GM23338 (cell line): ENCODE data around the gene PLCH2.

Experiments used
- CREB1 ChIP-seq: fragments of 250-450 bp; sonication (Bioruptor Pico); IDR thresholded peaks from 2 replicates; pipeline ENCODE4 v1.5.0; 2020; ENCODE audit warnings: low read depth, mild to moderate bottlenecking, moderate library complexity
- CTCF ChIP-seq, 2 experiments: fragments of 200-600 bp in 1 of 2; sonication (generic) in 1 of 2; conservative IDR thresholded peaks; 2 replicates each; pipeline versions ENCODE4 v1.5.1 to v1.6.1; 2016 to 2017; ENCODE audit warnings: antibody characterized with exemption in 2 of 2, low read depth in 2 of 2, mild to moderate bottlenecking in 2 of 2, moderate library complexity in 1 of 2
- ETS1 ChIP-seq: IDR thresholded peaks from 2 replicates; pipeline ENCODE4 v1.6.1; 2016; ENCODE audit warnings: antibody characterized with exemption
- EZH2 ChIP-seq: fragments of 200-600 bp; sonication (generic); IDR thresholded peaks from one replicate; pipeline ENCODE4 v1.8.0; 2017; ENCODE audit warnings: antibody characterized with exemption, mild to moderate bottlenecking, low read depth; ENCODE audit not compliant: unreplicated experiment
- EZH2phosphoT487 ChIP-seq: fragments of 200-600 bp; sonication (generic); IDR thresholded peaks from one replicate; pipeline ENCODE4 v1.8.1; 2018; ENCODE audit warnings: antibody characterized with exemption; ENCODE audit not compliant: unreplicated experiment
- JUNB ChIP-seq: IDR thresholded peaks from one replicate; pipeline ENCODE4 v1.6.1; 2016; ENCODE audit warnings: antibody characterized with exemption; ENCODE audit not compliant: unreplicated experiment
- NANOG ChIP-seq: IDR thresholded peaks from 2 replicates; pipeline ENCODE4 v1.6.1; 2016; ENCODE audit warnings: antibody characterized with exemption, borderline replicate concordance
- POLR2AphosphoS5 ChIP-seq: IDR thresholded peaks from 2 replicates; pipeline ENCODE4 v1.6.1; 2016; ENCODE audit warnings: antibody characterized with exemption, low read depth
- REST ChIP-seq: IDR thresholded peaks from one replicate; pipeline ENCODE4 v1.6.1; 2018; ENCODE audit warnings: antibody characterized with exemption; ENCODE audit not compliant: unreplicated experiment
- STAT1 ChIP-seq: IDR thresholded peaks from one replicate; pipeline ENCODE4 v1.6.1; 2016; ENCODE audit warnings: antibody characterized with exemption; ENCODE audit not compliant: unreplicated experiment
- ZNF114 ChIP-seq: fragments of 250-450 bp; sonication (Bioruptor Pico); IDR thresholded peaks from 2 replicates; pipeline ENCODE4 v1.5.0; 2020; ENCODE audit warnings: mild to moderate bottlenecking, moderate library complexity
- ZNF331 ChIP-seq: fragments of 250-450 bp; sonication (Bioruptor Pico); IDR thresholded peaks from 2 replicates; pipeline ENCODE4 v1.5.0; 2020; ENCODE audit warnings: low read depth, mild to moderate bottlenecking, moderate library complexity
- ZNF462 ChIP-seq: fragments of 250-450 bp; sonication (Bioruptor Pico); IDR thresholded peaks from 2 replicates; pipeline ENCODE4 v1.5.0; 2020; ENCODE audit warnings: mild to moderate bottlenecking, moderate library complexity

DNA sequence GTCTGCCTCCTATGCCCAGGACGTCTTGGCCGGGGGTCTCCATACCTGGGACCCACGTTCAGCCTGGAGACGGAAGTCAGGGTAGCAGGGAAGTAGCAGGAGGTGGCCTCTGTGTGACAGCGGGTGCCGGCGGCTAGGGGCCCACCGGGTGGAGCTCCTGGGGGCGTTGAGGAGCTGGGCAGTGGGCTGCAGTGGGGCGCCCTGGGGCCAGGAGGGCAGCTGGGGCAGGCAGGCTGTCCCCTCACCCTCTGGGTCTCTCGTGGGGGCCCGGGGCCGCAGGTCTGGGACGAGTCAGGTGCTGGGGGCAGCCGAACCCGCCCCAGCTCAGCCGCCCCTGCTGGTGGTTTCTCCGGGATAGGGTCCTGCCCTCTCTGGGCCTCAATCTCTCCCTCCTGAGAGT, 49.0 kb upstream of the PLCH2 start:
- TF ChIP-seq EZH2 (no peak), CTCF (conservative IDR thresholded peaks at IDR 0.05; ENCODE audit: low read depth in 2 of 2) (no peak), EZH2phosphoT487 (no peak), POLR2AphosphoS5 (no peak), REST (no peak), JUNB (no peak), CREB1 (CRISPR knock-in tag) (no peak), NANOG (no peak), STAT1 (no peak), ZNF114 (no peak), ETS1 (no peak), ZNF462 (CRISPR knock-in tag) (no peak), ZNF331 (CRISPR knock-in tag) (no peak)
